Keratinocyte (primary cell): ENCODE measurements around the gene NEK6. TPM values are rescaled to one million over a fixed set of nuclear protein-coding genes. Genes with fewer than 3 reads are reported as not detected.

Experiments used
- DNase-seq: peaks from one replicate; pipeline ENCODE4 v3.0.0-alpha.2; 2011; ENCODE audit warnings: low read depth, missing footprints, low spot score
- FAIRE-seq: peaks from 2 replicates; lab custom pipeline; 2011; peaks lifted over from hg19 to GRCh38; lab: Jason Lieb, UNC
- H2AFZ ChIP-seq: 2 replicates; pipeline ENCODE4 v1.6.0; 2012; ENCODE audit warnings: low read length, control low read depth, inconsistent platforms; ENCODE audit not compliant: control insufficient read depth
- H3K27ac ChIP-seq: 2 replicates; pipeline ENCODE4 v1.5.1; 2011; ENCODE audit warnings: low read length; ENCODE audit not compliant: control insufficient read depth, insufficient read depth
- H3K27me3 ChIP-seq: 3 replicates; pipeline ENCODE4 v1.6.0; 2011; ENCODE audit warnings: low read length; ENCODE audit not compliant: control insufficient read depth, insufficient read depth; ENCODE audit errors: extremely low read depth
- H3K36me3 ChIP-seq, 2 experiments: 2 replicates in 1 of 2; 3 replicates in 1 of 2; pipeline ENCODE4 v1.5.1; 2011; ENCODE audit warnings: low read length in 2 of 2, mild to moderate bottlenecking in 1 of 2; ENCODE audit not compliant: control insufficient read depth in 2 of 2, insufficient read depth in 2 of 2; ENCODE audit errors: extremely low read depth in 1 of 2
- H3K4me1 ChIP-seq: 3 replicates; pipeline ENCODE4 v1.5.1; 2011; ENCODE audit warnings: low read length; ENCODE audit not compliant: control insufficient read depth, insufficient read depth; ENCODE audit errors: extremely low read depth
- H3K4me2 ChIP-seq: 3 replicates; pipeline ENCODE4 v1.6.0; 2011; ENCODE audit warnings: low read depth, low read length; ENCODE audit not compliant: control insufficient read depth, insufficient read depth; ENCODE audit errors: extremely low read depth
- H3K4me3 ChIP-seq, 3 experiments: fragments of 200-600 bp in 1 of 3; sonication (generic) in 1 of 3; 2 replicates in 2 of 3; 3 replicates in 1 of 3; pipeline ENCODE4 v1.5.1; 2011 to 2016; ENCODE audit warnings: low read length in 3 of 3, mild to moderate bottlenecking in 3 of 3, control low read depth in 2 of 3, inconsistent platforms in 1 of 3, low read depth in 1 of 3, mixed read lengths in 1 of 3, mixed run types in 1 of 3, moderate library complexity in 1 of 3; ENCODE audit not compliant: control insufficient read depth in 2 of 3, insufficient read depth in 2 of 3; ENCODE audit errors: extremely low read depth in 1 of 3
- H3K79me2 ChIP-seq: 2 replicates; pipeline ENCODE4 v1.6.0; 2012; ENCODE audit warnings: low read length; ENCODE audit not compliant: control insufficient read depth, insufficient read depth
- H3K9ac ChIP-seq: 3 replicates; pipeline ENCODE4 v1.6.0; 2011; ENCODE audit warnings: low read length; ENCODE audit not compliant: control insufficient read depth, insufficient read depth; ENCODE audit errors: extremely low read depth
- H3K9me1 ChIP-seq: 3 replicates; pipeline ENCODE4 v1.6.0; 2011; ENCODE audit warnings: low read length; ENCODE audit not compliant: control insufficient read depth, insufficient read depth; ENCODE audit errors: extremely low read depth
- H3K9me3 ChIP-seq: 2 replicates; pipeline ENCODE4 v1.5.1; 2012; ENCODE audit warnings: low read depth, low read length; ENCODE audit not compliant: control insufficient read depth
- H4K20me1 ChIP-seq: 3 replicates; pipeline ENCODE4 v1.6.0; 2011; ENCODE audit warnings: low read length; ENCODE audit not compliant: control insufficient read depth, insufficient read depth; ENCODE audit errors: extremely low read depth
- EZH2 ChIP-seq: IDR thresholded peaks from one replicate; pipeline ENCODE4 v1.6.1; 2012; ENCODE audit warnings: inconsistent platforms, mild to moderate bottlenecking, low read length, moderate library complexity
- dilution Hi-C: fragments of 300-500 bp; cut with MboI; formaldehyde crosslinking; loops from one replicate; pipeline ENCODE4 v1.7.0; 2020; ENCODE audit warnings: low sequenced_read_pairs; ENCODE audit not compliant: extremely low pct_ligation_motif_present
- polyA plus RNA-seq, 5 experiments: library from polyadenylated mRNA; depleted of rRNA in 3 of 5; stranded (reverse) in 3 of 5; stranded (forward) in 1 of 5; unstranded in 1 of 5; fragments of >200 nt; gene quantifications; 1 replicate in 1 of 5; 2 replicates in 3 of 5; 3 replicates in 1 of 5; pipeline versions ENCODE4 v1.2.1 to v1.2.3, GENCODE V29; 2011 to 2012; ENCODE audit warnings: missing spikeins in 2 of 5, low read depth in 1 of 5, low replicate concordance in 1 of 5
- TF ChIP-seq, protein P1 (sequence below), 3 experiments: IDR thresholded peaks in 1 of 3; conservative IDR thresholded peaks in 1 of 3; optimal IDR thresholded peaks in 1 of 3; 2 replicates in 2 of 3; 3 replicates in 1 of 3; pipeline versions ENCODE3 to v1.5.1; 2011; ENCODE audit warnings: low read length in 3 of 3, mild to moderate bottlenecking in 3 of 3, moderate library complexity in 2 of 3, control low read depth in 1 of 3, inconsistent platforms in 1 of 3; ENCODE audit not compliant: insufficient read depth in 2 of 3; ENCODE audit errors: extremely low read depth in 1 of 3

Gene NEK6
- polyA plus RNA-seq, 1 donor (not counting 4 experiments of a cell fraction or from before 2014, with no cell fraction given): 56.4 TPM

DNA sequence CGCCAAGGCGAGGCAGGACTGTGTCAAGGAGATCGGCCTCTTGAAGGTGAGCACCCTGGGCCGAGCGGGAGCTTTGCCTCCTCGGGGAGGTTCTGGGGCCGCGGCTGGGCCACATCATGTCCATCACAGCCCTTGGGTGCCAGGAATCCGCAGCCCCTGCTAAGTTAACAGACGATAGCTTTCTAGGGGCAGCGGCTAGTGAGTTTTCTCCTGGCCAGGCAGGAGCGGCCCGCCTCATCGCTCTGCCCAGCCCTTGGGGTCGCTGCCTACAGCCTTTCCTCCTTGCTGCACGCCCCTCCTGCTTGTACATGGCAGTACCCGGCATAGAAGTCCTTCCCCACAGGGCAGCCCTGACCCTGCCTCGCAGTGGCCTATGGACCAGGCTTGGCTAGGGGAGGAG, 56.2 kb downstream of the NEK6 start:
- H4K20me1 ChIP-seq: no peaks in the 10 kb centered on the region
- TF ChIP-seq EZH2: no peak
- TF ChIP-seq, protein P1, sequence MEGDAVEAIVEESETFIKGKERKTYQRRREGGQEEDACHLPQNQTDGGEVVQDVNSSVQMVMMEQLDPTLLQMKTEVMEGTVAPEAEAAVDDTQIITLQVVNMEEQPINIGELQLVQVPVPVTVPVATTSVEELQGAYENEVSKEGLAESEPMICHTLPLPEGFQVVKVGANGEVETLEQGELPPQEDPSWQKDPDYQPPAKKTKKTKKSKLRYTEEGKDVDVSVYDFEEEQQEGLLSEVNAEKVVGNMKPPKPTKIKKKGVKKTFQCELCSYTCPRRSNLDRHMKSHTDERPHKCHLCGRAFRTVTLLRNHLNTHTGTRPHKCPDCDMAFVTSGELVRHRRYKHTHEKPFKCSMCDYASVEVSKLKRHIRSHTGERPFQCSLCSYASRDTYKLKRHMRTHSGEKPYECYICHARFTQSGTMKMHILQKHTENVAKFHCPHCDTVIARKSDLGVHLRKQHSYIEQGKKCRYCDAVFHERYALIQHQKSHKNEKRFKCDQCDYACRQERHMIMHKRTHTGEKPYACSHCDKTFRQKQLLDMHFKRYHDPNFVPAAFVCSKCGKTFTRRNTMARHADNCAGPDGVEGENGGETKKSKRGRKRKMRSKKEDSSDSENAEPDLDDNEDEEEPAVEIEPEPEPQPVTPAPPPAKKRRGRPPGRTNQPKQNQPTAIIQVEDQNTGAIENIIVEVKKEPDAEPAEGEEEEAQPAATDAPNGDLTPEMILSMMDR (optimal IDR thresholded peaks at IDR 0.05 in 1 of 3, IDR thresholded peaks at IDR 0.05 in 1 of 3, conservative IDR thresholded peaks at IDR 0.05 in 1 of 3; ENCODE audit: extremely low read depth in 1 of 3, insufficient read depth in 2 of 3, low read length in 3 of 3): no peak
- no peak overlapping the region for H2AFZ ChIP-seq
- FAIRE-seq (no peak), DNase-seq (no peak)
- no peaks in the 10 kb centered on the region for H3K27me3 ChIP-seq
- no peak overlapping the region for H3K27ac ChIP-seq
- H3K4me1 ChIP-seq: peaks cover 14% of the 10 kb centered on the region
- dilution Hi-C loops: loop anchor here (25.0 kb wide), 1 partner anchor 202 kb away; no protein-coding TSS in a partner anchor
- no peaks in the 10 kb centered on the region for H3K9me3 ChIP-seq
- no peaks in the 10 kb centered on the region for H3K9me1 ChIP-seq
- no peak overlapping the region for H3K4me2 ChIP-seq
- no peak overlapping the region for H3K9ac ChIP-seq
- peaks cover 15% of the 10 kb centered on the region for H3K79me2 ChIP-seq
- peaks cover 19 to 43% of the 10 kb centered on the region in 2 experiments for H3K36me3 ChIP-seq
- H3K4me3 ChIP-seq: no peak overlapping the region

DNA sequence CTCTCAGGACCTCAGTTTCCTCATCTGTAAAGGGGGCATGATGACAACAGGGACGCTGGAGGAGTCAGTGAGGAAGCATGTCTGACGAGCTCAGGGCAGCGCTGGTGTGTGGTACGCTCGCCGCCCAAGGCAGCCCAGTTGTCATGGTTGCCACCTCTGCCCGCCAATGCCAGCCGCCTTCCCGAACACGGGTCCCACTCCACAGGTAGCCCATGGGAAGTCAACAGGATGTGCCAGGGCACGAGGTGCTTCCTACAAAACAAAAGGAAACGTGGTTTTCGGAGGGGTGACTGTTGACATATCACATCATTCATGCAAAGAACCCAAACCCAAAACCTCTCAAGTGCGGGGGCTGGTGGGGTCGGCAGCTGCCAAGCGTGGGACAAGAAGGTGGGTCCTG, 58.1 kb downstream of the NEK6 start:
- Histone ChIP-seq H3K4me2 (no peak overlapping the region), H3K36me3 (peaks cover 17 to 28% of the 10 kb centered on the region in 2 experiments), H4K20me1 (no peaks in the 10 kb centered on the region)

More for the DNA sequence above, 58.1 kb downstream of the NEK6 start:
- Histone ChIP-seq H3K9me1 (no peaks in the 10 kb centered on the region), H3K9me3 (no peaks in the 10 kb centered on the region), H3K4me3 (no peak overlapping the region), H3K4me1 (no peaks in the 10 kb centered on the region), H3K79me2 (peaks cover 5% of the 10 kb centered on the region), H3K27ac (no peak overlapping the region), H2AFZ (no peak overlapping the region), H3K27me3 (no peaks in the 10 kb centered on the region), H3K9ac (no peak overlapping the region)
- FAIRE-seq (no peak), DNase-seq (no peak)
- TF ChIP-seq, protein P1 (optimal IDR thresholded peaks at IDR 0.05 in 1 of 3, IDR thresholded peaks at IDR 0.05 in 1 of 3, conservative IDR thresholded peaks at IDR 0.05 in 1 of 3; ENCODE audit: extremely low read depth in 1 of 3, insufficient read depth in 2 of 3, low read length in 3 of 3): no peak
- dilution Hi-C loops: loop anchor here (25.0 kb wide), 1 partner anchor 204 kb away; no protein-coding TSS in a partner anchor
